ENCODE measurements around the gene ARHGAP9.

GRCh38 chr12:57464569-57464968 lies 15.1 kb downstream of the ARHGAP9 start:
- TF ChIP-seq CTCF (IDR thresholded peaks at IDR 0.05) (no peak), EP300 (IDR thresholded peaks at IDR 0.05) (no peak)
